Astrocyte (in vitro differentiated cells and primary cell): ENCODE results near the gene TRIM39. TPM values are rescaled to one million over a fixed set of nuclear protein-coding genes. Genes with fewer than 3 reads are reported as not detected.

Experiments
- DNase-seq: peaks from one replicate; pipeline ENCODE4 v3.0.0-alpha.2; 2010; ENCODE audit warnings: low read depth
- FAIRE-seq: peaks from 2 replicates; lab custom pipeline; 2011; peaks lifted over from hg19 to GRCh38; lab: Jason Lieb, UNC
- H2AFZ ChIP-seq: 2 replicates; pipeline ENCODE4 v1.6.0; 2012; ENCODE audit warnings: low read depth, low read length, inconsistent platforms
- H3K27ac ChIP-seq: 2 replicates; pipeline ENCODE4 v1.5.1; 2011; ENCODE audit warnings: low read depth, low read length, inconsistent platforms
- H3K27me3 ChIP-seq: 2 replicates; pipeline ENCODE4 v1.6.0; 2011; ENCODE audit warnings: low read length, inconsistent platforms; ENCODE audit not compliant: insufficient read depth
- H3K36me3 ChIP-seq: 2 replicates; pipeline ENCODE4 v1.5.1; 2011; ENCODE audit warnings: low read length, inconsistent platforms; ENCODE audit not compliant: insufficient read depth
- H3K4me1 ChIP-seq: 2 replicates; pipeline ENCODE4 v1.5.1; 2011; ENCODE audit warnings: low read length, inconsistent platforms; ENCODE audit not compliant: insufficient read depth
- H3K4me2 ChIP-seq: 2 replicates; pipeline ENCODE4 v1.6.0; 2012; ENCODE audit warnings: low read length, inconsistent platforms
- H3K4me3 ChIP-seq: 2 replicates; pipeline ENCODE4 v1.5.1; 2011; ENCODE audit warnings: low read depth, mild to moderate bottlenecking, low read length, inconsistent platforms; ENCODE audit not compliant: insufficient read depth
- H3K79me2 ChIP-seq: 2 replicates; pipeline ENCODE4 v1.6.0; 2012; ENCODE audit warnings: mild to moderate bottlenecking, low read length, inconsistent platforms; ENCODE audit not compliant: insufficient read depth
- H3K9ac ChIP-seq: 2 replicates; pipeline ENCODE4 v1.6.0; 2012; ENCODE audit warnings: mild to moderate bottlenecking, low read length, inconsistent platforms
- H3K9me3 ChIP-seq: 2 replicates; pipeline ENCODE4 v1.5.1; 2012; ENCODE audit warnings: low read depth, mild to moderate bottlenecking, low read length, inconsistent platforms; ENCODE audit not compliant: insufficient read depth
- H4K20me1 ChIP-seq: 2 replicates; pipeline ENCODE4 v1.6.0; 2012; ENCODE audit warnings: low read length, inconsistent platforms; ENCODE audit not compliant: insufficient read depth
- H3K27ac Mint-ChIP-seq: one replicate; pipeline ENCODE4 v1.8.0; 2021; ENCODE audit warnings: mild to moderate bottlenecking, mixed read lengths; ENCODE audit not compliant: unreplicated experiment
- H3K27me3 Mint-ChIP-seq: one replicate; pipeline ENCODE4 v1.8.0; 2021; ENCODE audit warnings: low read depth, mixed read lengths; ENCODE audit not compliant: unreplicated experiment
- H3K36me3 Mint-ChIP-seq: one replicate; pipeline ENCODE4 v1.8.0; 2021; ENCODE audit warnings: low read depth, mixed read lengths; ENCODE audit not compliant: unreplicated experiment
- H3K4me1 Mint-ChIP-seq: one replicate; pipeline ENCODE4 v1.8.0; 2021; ENCODE audit warnings: low read depth, mixed read lengths; ENCODE audit not compliant: unreplicated experiment
- H3K4me3 Mint-ChIP-seq: one replicate; pipeline ENCODE4 v1.8.0; 2021; ENCODE audit warnings: mild to moderate bottlenecking, moderate library complexity, mixed read lengths; ENCODE audit not compliant: unreplicated experiment
- H3K9me3 Mint-ChIP-seq: one replicate; pipeline ENCODE4 v1.8.0; 2021; ENCODE audit warnings: mild to moderate bottlenecking, mixed read lengths; ENCODE audit not compliant: unreplicated experiment
- EZH2 ChIP-seq: IDR thresholded peaks from 2 replicates; pipeline ENCODE4 v1.6.1; 2012; ENCODE audit warnings: mild to moderate bottlenecking, low read length, inconsistent platforms; ENCODE audit not compliant: insufficient read depth
- total RNA-seq: library from RNA; stranded (reverse); gene quantifications from 2 replicates; pipeline ENCODE4 v1.2.1, GENCODE V29; 2021
- TF ChIP-seq, protein P1 (sequence below): IDR thresholded peaks from 2 replicates; pipeline ENCODE4 v1.5.1; 2011; ENCODE audit warnings: low read depth, mild to moderate bottlenecking, inconsistent platforms, low read length, moderate library complexity; ENCODE audit not compliant: insufficient read depth

Gene TRIM39
- total RNA-seq, 1 donor from 2014 or later, result 20.7 TPM

DNA sequence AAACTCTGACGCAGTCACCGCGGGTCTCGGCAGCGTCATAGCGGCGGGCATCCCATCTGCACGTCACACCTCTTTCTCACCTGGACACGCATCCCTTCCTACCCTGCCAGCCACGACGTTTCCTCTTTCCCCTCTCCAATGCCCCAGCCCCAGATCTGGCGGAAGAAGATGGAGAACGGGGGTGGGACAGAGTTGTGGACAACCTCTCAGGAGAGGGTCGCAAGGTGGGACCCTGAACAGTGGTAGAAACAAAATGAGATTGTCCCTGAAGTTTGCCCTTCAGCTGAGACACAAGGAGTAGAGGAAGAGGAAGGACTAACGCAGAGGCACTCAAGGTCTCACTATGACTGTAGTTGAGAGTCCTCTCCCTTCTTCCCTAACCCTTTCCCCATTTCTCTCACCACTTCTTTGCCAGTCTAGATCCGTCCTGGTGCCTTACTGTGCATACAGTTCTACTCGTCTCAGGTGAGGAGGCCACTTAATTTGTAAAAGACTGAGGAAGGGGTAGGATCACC lies 562 bp downstream of the TRIM39 start:
- DNase-seq, result peak; percentile 64
- H3K4me1 Mint-ChIP-seq, result peaks cover 25% of the 10 kb centered on the region
- H3K9me3 Mint-ChIP-seq, result no peaks in the 10 kb centered on the region
- H3K36me3 Mint-ChIP-seq, result peaks cover 11% of the 10 kb centered on the region
- TF ChIP-seq, protein P1, sequence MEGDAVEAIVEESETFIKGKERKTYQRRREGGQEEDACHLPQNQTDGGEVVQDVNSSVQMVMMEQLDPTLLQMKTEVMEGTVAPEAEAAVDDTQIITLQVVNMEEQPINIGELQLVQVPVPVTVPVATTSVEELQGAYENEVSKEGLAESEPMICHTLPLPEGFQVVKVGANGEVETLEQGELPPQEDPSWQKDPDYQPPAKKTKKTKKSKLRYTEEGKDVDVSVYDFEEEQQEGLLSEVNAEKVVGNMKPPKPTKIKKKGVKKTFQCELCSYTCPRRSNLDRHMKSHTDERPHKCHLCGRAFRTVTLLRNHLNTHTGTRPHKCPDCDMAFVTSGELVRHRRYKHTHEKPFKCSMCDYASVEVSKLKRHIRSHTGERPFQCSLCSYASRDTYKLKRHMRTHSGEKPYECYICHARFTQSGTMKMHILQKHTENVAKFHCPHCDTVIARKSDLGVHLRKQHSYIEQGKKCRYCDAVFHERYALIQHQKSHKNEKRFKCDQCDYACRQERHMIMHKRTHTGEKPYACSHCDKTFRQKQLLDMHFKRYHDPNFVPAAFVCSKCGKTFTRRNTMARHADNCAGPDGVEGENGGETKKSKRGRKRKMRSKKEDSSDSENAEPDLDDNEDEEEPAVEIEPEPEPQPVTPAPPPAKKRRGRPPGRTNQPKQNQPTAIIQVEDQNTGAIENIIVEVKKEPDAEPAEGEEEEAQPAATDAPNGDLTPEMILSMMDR, result no peak
- TF ChIP-seq EZH2, result no peak
- H3K4me3 Mint-ChIP-seq, result peak overlapping the region; percentile 96
- no peak for FAIRE-seq
- H3K27ac Mint-ChIP-seq, result peak overlapping the region; percentile 94
- H3K9ac ChIP-seq, result peak overlapping the region; percentile 94
- peaks cover 32% of the 10 kb centered on the region for H4K20me1 ChIP-seq
- no peaks in the 10 kb centered on the region for H3K9me3 ChIP-seq
- peak overlapping the region; percentile 96 for H3K4me3 ChIP-seq
- H3K27me3 Mint-ChIP-seq, result no peaks in the 10 kb centered on the region
- peaks cover 17% of the 10 kb centered on the region for H3K36me3 ChIP-seq
- no peaks in the 10 kb centered on the region for H3K27me3 ChIP-seq
- H3K4me1 ChIP-seq, result peaks cover 31% of the 10 kb centered on the region
- peak overlapping the region; percentile 99 for H3K4me2 ChIP-seq
- H3K27ac ChIP-seq, result peak overlapping the region; percentile 92
- H3K79me2 ChIP-seq, result peaks cover 48% of the 10 kb centered on the region
- H2AFZ ChIP-seq, result peak overlapping the region; percentile 91

DNA sequence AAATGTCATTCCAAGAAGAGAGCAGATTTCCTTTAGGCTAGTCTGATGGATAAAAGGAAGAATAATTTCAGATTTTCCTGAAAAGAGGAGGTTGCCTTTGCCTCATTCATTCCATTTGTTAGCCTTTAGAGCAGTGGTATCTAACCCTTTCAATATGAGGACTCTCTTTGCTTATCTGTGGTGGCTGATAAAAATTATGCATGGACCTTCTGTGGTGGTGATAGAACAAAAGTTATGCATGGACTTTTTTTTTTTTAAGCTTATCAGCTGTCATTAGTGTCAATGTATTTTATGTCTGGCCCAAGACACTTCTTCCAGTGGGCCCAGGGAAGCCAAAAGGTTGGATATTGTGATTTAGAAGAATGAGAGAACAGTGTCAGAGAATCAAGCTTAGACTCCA lies 1.7 kb downstream of the TRIM39 start:
- Histone ChIP-seq H2AFZ (no peak overlapping the region), H3K4me2 (no peak overlapping the region), H3K4me1 (peaks cover 20% of the 10 kb centered on the region), H3K27me3 (no peaks in the 10 kb centered on the region), H3K36me3 (peaks cover 19% of the 10 kb centered on the region), H3K9me3 (no peaks in the 10 kb centered on the region), H3K27ac (no peak overlapping the region), H3K79me2 (peaks cover 37% of the 10 kb centered on the region), H3K4me3 (no peak overlapping the region), H4K20me1 (peaks cover 24% of the 10 kb centered on the region), H3K9ac (no peak overlapping the region)
- no peak overlapping the region for H3K27ac Mint-ChIP-seq
- no peak for FAIRE-seq
- DNase-seq, result no peak
- H3K4me1 Mint-ChIP-seq, result peaks cover 15% of the 10 kb centered on the region
- no peaks in the 10 kb centered on the region for H3K9me3 Mint-ChIP-seq
- peaks cover 9% of the 10 kb centered on the region for H3K36me3 Mint-ChIP-seq
- TF ChIP-seq, protein P1, result no peak
- no peak for TF ChIP-seq EZH2
- peak overlapping the region; percentile 9 for H3K4me3 Mint-ChIP-seq
- no peaks in the 10 kb centered on the region for H3K27me3 Mint-ChIP-seq

DNA sequence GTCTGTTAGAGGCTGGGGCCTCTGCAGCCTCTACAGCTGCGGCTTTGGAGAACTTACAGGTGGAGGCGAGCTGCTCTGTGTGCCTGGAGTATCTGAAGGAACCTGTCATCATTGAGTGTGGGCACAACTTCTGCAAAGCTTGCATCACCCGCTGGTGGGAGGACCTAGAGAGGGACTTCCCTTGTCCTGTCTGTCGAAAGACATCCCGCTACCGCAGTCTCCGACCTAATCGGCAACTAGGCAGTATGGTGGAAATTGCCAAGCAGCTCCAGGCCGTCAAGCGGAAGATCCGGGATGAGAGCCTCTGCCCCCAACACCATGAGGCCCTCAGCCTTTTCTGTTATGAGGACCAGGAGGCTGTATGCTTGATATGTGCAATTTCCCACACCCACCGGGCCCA lies 2.6 kb downstream of the TRIM39 start:
- Mint-ChIP-seq H3K4me3 (no peak overlapping the region), H3K27ac (no peak overlapping the region), H3K9me3 (no peaks in the 10 kb centered on the region), H3K4me1 (peaks cover 11% of the 10 kb centered on the region), H3K36me3 (peaks cover 11% of the 10 kb centered on the region), H3K27me3 (no peaks in the 10 kb centered on the region)
- Histone ChIP-seq H3K27ac (no peak overlapping the region), H2AFZ (no peak overlapping the region), H3K4me3 (no peak overlapping the region), H3K9me3 (no peaks in the 10 kb centered on the region), H3K27me3 (no peaks in the 10 kb centered on the region), H3K4me2 (no peak overlapping the region), H3K9ac (no peak overlapping the region), H4K20me1 (peaks cover 16% of the 10 kb centered on the region), H3K79me2 (peaks cover 27% of the 10 kb centered on the region), H3K4me1 (peaks cover 17% of the 10 kb centered on the region), H3K36me3 (peaks cover 19% of the 10 kb centered on the region)
- DNase-seq (no peak), FAIRE-seq (no peak)
- no peak for TF ChIP-seq EZH2
- TF ChIP-seq, protein P1, result no peak
